ENCODE data around the gene CD44. TPM values are rescaled to one million over a fixed set of nuclear protein-coding genes. Genes with fewer than 3 reads are reported as not detected.

CD44 gene
- total and polyA plus RNA-seq, 10 of the 15 experiments (the other 5 are each of a cell fraction or from before 2014, with no cell fraction given): 57.1 to 293 (median 120) TPM

- no peak for TF ChIP-seq HDGF (IDR thresholded peaks at IDR 0.05)
- TF ChIP-seq HCFC1 (IDR thresholded peaks at IDR 0.05; ENCODE audit: low read length): no peak
- TF ChIP-seq BCL3 (IDR thresholded peaks at IDR 0.05; ENCODE audit: borderline replicate concordance, insufficient read depth, low read depth, low read length, poor library complexity, severe bottlenecking): peak; percentile 56
- TF ChIP-seq BHLHE40 (IDR thresholded peaks at IDR 0.05; ENCODE audit: borderline replicate concordance in 1 of 2, low read depth in 2 of 2, low read length in 1 of 2): peak; percentile 39 to 61; a peak in 3 of 4 replicates
- TF ChIP-seq BCL11A (IDR thresholded peaks at IDR 0.05; ENCODE audit: low read depth, low read length): peak; percentile 32; the same call in 1 of the 2 replicates
- 0 out of 2 replicates have a peak, but pooled peaks have one; percentile 36 for TF ChIP-seq SMARCA5 (IDR thresholded peaks at IDR 0.05)
- TF ChIP-seq NR2F1 (conservative IDR thresholded peaks at IDR 0.05): no peak
- no peak for TF ChIP-seq IRF5 (IDR thresholded peaks at IDR 0.05; ENCODE audit: borderline replicate concordance)
- no peak for TF ChIP-seq NFYB (IDR thresholded peaks at IDR 0.05; ENCODE audit: insufficient read depth, low read depth, low read length)
- peak; percentile 88 for TF ChIP-seq ZNF384 (IDR thresholded peaks at IDR 0.05; ENCODE audit: borderline replicate concordance, low read depth, low read length)
- no peak for TF ChIP-seq IRF3 (IDR thresholded peaks at IDR 0.05)
- no peak for TF ChIP-seq NFXL1 (IDR thresholded peaks at IDR 0.05; ENCODE audit: borderline replicate concordance)
- no peak for TF ChIP-seq ZZZ3 (IDR thresholded peaks at IDR 0.05; ENCODE audit: control insufficient read depth, insufficient read length, low read depth)
- no peak for TF ChIP-seq MYC (IDR thresholded peaks at IDR 0.05; ENCODE audit: insufficient read depth, insufficient read length, insufficient replicate concordance, low read length, severe bottlenecking)
- no peak for TF ChIP-seq RAD51 (IDR thresholded peaks at IDR 0.05)
- TF ChIP-seq CREB1 (IDR thresholded peaks at IDR 0.05; ENCODE audit: low read depth): peak; percentile 41; the same call in 1 of the 2 replicates
- peak; percentile 64 for TF ChIP-seq MTA2 (IDR thresholded peaks at IDR 0.05; ENCODE audit: low read depth)
- no peak for TF ChIP-seq SUPT20H (IDR thresholded peaks at IDR 0.05; ENCODE audit: borderline replicate concordance, control insufficient read depth, low read depth, low read length)
- 0 out of 4 replicates have a peak, but pooled peaks of 1 of the 2 experiments have one; percentile 23 for TF ChIP-seq CEBPB (IDR thresholded peaks at IDR 0.05; ENCODE audit: borderline replicate concordance in 1 of 2, low read depth in 2 of 2, low read length in 2 of 2)
- no peak for TF ChIP-seq STAT1 (conservative IDR thresholded peaks at IDR 0.05)
- TF ChIP-seq POLR2AphosphoS2 (IDR thresholded peaks at IDR 0.05; ENCODE audit: low read depth, low read length): no peak
- 0 out of 2 replicates have a peak, but pooled peaks have one; percentile 4 for TF ChIP-seq SMC3 (IDR thresholded peaks at IDR 0.05; ENCODE audit: borderline replicate concordance, low read length)
- no peak for TF ChIP-seq SREBF2 (IDR thresholded peaks at IDR 0.05; ENCODE audit: low read length)
- TF ChIP-seq EP300 (IDR thresholded peaks at IDR 0.05; ENCODE audit: borderline replicate concordance in 1 of 2, control insufficient read depth in 1 of 2, low read depth in 2 of 2, low read length in 2 of 2): peak; percentile 60 to 86; a peak in 3 of 4 replicates
- TF ChIP-seq FOXM1 (IDR thresholded peaks at IDR 0.05; ENCODE audit: low read depth, low read length): peak; percentile 83
- TF ChIP-seq RBBP5 (conservative IDR thresholded peaks at IDR 0.05): 0 out of 2 replicates have a peak, but pooled peaks have one; percentile 54
- no peak for TF ChIP-seq STAT3 (IDR thresholded peaks at IDR 0.05; ENCODE audit: low read depth, low read length)
Observed at GRCh38 chr11:35165423-35166368, 26.7 kb downstream of the CD44 start (continued).

Measured in GM12878 (cell line).